Measurements from ENCODE around the gene GDPD5. TPM values are rescaled to one million over a fixed set of nuclear protein-coding genes. Genes with fewer than 3 reads are reported as not detected.

Gene GDPD5
- polyA plus RNA-seq, 4 donors: 7.5 to 15.4 (median 11.3) TPM

DNA sequence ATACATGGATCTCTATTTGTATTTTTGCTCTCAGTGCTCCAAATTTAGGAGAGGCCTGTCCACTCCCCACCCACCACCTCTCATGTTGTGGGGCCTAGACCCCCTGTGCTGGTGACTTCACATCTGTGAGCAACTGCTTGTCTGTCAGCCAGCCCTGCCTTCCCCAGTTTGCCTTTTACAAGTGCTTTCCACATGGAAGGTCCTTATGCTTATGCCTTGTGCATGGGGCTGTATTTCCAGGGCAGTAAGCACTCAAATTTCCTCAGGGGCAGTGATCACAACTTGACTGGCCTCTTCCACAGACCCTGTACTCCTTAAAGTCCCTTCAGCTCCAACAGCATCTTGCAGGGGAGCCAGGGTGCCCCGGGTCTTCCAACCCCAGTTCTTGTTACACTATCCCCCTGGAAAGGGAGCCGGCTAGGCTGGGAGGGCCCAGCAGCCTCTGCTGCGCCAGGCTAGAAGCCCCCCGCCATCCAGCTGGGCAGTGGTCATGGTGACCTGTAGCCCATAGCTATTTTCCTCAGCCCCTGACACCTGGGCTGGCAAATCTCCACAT is 29.9 kb downstream of the GDPD5 start:
- no peak for DNase-seq (ENCODE audit: low read depth in 4 of 4, low spot score in 3 of 4)

GRCh38 chr11:75493626-75494025 is 32.1 kb downstream of the GDPD5 start:
- DNase-seq (ENCODE audit: low read depth in 4 of 4, low spot score in 3 of 4): no peak

DNA sequence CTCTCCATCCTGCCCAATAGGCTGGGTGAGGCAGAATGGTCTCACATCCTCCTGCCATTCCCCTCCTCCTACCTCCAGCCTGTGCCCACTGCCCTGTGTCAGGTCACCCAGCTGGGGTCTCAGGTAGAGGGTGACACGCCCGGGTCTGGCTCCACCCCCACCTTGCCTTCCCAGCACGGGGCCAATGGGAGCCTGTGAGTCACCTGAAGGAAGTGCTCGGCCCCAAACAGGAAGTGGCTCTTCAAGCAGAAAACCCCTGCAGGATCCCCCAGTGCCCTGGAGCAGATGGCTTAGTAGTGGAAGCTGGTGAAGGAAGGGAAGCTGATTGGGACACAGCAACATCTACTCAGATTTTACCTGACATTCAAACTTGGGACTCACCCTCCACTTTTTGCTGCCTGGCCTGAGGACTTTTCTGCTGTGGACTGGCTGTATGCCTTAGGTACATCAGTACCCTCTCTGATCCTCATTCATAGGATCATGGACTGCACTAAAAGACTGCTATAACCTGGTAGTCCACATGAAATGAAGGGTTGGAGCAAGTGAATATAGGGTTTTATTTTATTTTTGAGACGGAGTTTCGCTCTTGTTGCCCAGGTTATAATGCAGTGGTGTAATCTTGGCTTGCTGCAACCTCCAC is 33.4 kb downstream of the GDPD5 start:
- DNase-seq (ENCODE audit: low read depth in 4 of 4, low spot score in 3 of 4): no peak

DNA sequence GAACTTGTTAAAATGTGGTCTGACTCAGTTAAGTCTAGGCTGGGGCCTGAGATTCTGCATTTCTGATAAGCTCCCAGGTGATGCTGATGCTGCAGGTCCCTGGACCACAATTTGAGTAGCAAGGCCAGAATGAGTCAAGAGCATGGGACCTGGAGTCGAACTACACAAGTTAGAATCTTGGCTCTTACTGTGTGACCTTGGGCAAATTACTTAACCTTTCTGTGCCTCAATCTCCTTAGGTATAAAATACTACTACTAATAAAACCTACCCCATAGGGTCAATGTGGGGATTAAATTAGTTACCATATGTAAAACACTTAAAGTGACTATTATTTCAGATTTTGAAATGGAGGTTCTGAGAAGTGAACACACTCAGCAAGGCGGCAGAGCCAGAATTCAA is 34.3 kb downstream of the GDPD5 start:
- DNase-seq (ENCODE audit: low read depth in 4 of 4, low spot score in 3 of 4): no peak

DNA sequence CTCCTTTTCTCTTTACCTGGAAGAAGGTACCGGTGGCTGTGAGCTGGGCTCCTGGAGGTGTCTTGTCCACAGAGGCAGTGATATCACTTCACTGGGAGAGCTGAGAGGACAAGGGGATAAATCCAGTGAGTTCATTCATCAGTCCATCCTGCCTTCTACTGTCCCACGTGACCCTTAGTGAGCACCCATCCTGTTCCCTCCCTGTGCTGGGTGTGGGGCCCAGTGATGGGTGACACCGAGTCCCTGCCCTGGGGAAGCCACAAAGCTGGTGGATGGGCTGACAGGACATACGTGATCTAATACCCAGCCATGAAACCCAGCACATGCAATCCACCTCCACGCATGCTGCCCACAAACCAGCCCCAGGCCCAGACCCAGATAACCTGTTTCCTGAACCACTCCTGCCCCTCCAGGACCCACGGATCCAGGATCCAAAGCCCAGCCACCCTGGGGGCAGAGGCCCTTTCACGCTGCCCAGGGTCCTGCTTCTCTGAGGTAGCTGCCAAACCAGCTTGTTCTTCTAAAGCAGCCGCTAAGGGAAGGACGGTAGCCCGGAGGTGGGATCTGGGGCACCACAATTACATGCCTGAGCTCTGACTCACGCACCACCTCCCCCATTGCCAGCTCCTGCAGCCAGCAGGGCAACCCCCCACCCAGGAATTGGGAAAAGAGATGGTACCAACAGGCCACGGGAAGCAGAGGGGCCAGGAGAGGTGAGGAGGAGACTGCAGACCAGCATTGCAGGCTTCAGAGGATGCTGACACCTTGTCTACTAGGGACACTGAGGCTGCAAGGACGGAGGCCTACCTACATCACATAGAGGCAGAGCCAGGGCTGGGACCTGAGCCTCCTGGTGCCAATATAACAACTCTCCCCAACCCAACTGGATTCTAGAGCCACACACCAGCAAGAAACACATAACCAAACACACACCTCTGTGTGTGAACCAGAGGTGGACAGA is 35.2 kb downstream of the GDPD5 start:
- DNase-seq (ENCODE audit: low read depth in 4 of 4, low spot score in 3 of 4): no peak

GRCh38 chr11:75487365-75487764 is 38.4 kb downstream of the GDPD5 start:
- no peak for DNase-seq (ENCODE audit: low read depth in 4 of 4, low spot score in 3 of 4)

DNA sequence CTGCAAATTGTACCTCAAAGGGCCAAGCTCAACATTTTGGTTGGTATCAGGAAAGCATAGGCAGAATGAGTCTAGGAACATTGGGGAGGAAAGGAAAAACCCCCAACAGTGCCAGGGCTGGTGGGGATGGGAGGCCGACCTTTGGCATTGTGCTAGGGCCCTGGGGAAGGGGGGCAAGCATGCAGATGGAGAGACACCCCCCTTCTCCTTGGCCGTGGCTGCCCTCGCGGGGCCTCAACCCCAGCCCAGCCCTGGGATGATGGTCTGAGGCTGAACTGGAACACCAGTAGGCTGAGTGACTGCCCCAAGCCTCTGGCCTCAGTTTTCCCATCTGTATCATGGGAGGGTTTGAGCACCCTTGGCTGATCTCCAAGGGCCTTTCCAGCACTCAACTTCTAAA is 40.0 kb downstream of the GDPD5 start:
- DNase-seq (ENCODE audit: low read depth in 4 of 4, low spot score in 3 of 4): no peak

GRCh38 chr11:75482931-75483469 is 42.7 kb downstream of the GDPD5 start:
- DNase-seq (ENCODE audit: low read depth in 4 of 4, low spot score in 3 of 4): no peak

- DNase-seq (ENCODE audit: low read depth in 4 of 4, low spot score in 3 of 4): no peak
These were observed 43.7 kb downstream of the GDPD5 start for GRCh38 chr11:75481922-75482606.

DNA sequence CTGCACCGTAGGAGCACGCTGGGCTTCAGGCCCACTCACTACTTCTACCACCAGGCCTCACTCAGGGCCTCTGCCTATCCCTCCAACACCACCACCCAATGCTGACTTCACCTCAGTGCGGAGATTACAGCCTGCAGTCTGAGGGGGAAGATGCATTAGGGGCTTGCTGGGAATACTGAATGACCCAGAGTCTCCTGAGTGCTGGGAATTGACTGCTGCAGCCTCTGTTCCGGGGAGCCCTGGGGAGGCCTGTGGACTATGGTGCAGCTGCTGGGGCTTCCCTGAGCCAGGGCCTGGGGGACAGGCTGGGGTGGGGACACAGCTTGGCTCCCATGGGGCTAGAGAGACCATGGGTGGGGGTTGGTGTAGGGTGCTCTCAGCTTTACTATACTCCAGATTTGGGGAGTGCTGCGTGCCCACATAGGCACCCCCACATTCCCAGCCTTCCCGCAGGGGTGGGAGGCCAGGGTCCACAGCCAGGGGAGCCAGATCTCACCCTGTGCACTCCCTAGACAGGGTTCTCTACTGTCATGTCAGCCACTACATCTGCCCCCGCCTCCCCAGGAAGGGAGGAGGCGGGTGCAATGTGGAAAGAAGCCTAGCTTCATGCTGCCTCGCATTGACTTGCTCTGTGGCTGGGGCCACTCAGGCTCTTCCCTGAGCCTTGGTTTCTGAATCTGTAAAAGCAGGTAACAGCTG is 44.4 kb downstream of the GDPD5 start:
- DNase-seq (ENCODE audit: low read depth in 4 of 4, low spot score in 3 of 4): no peak

DNA sequence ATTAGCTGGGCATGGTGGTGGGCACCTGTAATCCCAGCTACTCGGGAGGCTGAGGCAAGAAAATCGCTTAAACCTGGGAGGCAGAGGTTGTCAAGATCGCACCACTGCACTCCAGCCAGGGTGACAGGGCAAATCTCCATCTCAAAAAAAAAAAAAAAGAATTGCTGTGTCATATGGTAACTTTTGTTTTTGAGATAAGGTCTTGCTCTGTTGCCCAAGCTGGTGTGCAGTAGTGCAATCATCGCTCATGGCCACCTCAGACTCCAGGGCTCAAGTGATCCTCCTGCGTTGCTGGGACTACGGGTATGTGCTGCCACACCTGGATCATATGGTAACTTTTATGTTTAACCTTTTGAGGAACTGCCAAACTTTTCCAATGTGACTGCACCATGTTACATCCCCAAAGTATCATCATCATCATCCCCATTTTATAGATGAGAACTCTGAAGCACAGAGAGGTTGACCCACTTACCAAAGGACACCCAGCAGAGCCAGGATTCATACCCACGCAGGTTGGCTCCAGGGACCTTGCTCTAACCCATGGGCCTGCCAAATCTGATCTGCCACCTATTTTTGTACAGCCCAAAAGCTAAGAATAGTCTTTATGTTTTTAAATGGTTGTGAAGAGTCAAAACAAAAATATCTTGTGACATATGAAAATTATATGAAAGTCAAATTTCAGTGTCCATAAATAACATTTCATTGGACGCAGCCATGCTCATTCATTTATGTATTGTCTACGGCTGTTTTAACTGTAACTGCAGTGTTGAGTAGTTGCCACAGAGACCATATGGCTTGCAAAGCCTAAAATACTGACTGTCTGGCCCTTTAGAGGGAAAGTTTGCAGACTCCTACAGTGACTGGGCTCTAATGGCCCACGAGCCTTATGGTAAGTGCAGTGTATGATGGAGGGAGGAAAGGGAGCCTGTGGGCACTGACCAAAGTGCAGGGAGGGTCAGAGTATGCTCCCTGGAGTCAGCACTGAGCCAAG is 45.3 kb downstream of the GDPD5 start:
- no peak for DNase-seq (ENCODE audit: low read depth in 4 of 4, low spot score in 3 of 4)

- DNase-seq (ENCODE audit: low read depth in 4 of 4, low spot score in 3 of 4): no peak
These were observed 46.1 kb downstream of the GDPD5 start for GRCh38 chr11:75479597-75480145.

GRCh38 chr11:75478783-75479596 is 46.8 kb downstream of the GDPD5 start:
- DNase-seq (ENCODE audit: low read depth in 4 of 4, low spot score in 3 of 4): no peak

DNA sequence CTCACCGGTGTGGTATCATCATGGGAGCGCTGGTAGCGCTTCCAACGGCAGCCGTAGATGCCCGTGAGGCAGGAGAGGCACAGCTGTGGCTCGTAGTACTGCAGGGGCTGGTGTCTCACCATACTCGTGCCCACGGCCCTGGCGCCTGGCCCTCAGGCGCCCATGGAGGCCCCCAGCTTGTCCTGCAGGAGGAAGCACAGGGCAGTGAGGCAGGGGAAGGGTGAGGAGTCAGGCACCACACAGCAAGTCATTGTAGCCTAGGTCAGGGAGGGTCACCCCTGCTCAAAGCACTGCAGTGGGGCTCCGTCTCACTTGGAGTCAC is 48.2 kb downstream of the GDPD5 start:
- no peak for DNase-seq (ENCODE audit: low read depth in 4 of 4, low spot score in 3 of 4)

DNA sequence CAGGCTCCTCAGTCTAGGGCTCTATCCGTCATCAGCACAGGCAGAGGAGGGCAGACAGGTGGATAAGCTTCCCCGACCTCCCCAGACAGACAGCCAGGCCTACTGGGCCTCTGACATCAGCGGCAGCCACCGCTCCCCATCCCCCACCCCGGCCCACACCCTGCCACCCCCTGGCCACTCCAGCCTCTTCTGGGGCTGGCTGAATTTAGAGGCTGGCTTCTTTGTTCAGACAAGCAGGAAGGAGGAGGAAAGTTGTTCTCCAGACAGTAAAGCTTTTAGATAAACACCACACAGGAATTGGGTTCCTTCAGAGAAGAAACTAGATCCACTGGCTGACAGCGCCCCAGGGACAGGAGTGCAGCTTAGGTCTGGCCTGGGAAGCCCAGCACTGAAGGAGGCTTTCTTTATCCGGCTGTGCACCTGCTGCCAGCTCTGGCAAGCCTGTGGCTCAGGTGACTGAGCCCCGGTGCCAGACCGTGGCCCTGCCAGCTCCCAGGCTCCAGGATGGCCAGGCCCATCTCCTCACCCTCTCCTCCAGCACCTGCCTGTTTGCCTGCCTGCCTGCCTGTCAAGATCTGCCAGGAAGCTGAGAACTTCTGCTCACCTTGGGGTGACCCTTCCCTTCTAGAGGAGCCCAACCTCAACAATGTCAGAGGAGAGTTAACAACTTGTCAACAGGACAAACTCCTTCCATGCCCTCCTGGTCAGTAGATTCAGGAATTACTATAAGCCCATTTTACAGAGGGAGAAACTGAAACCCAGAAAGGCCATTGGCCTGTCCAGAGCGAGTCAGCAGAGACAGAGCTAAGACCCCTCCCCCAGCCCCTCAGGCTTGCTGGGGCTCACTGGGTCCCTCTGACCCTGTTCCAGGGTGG is 48.8 kb downstream of the GDPD5 start:
- no peak for DNase-seq (ENCODE audit: low read depth in 4 of 4, low spot score in 3 of 4)

DNA sequence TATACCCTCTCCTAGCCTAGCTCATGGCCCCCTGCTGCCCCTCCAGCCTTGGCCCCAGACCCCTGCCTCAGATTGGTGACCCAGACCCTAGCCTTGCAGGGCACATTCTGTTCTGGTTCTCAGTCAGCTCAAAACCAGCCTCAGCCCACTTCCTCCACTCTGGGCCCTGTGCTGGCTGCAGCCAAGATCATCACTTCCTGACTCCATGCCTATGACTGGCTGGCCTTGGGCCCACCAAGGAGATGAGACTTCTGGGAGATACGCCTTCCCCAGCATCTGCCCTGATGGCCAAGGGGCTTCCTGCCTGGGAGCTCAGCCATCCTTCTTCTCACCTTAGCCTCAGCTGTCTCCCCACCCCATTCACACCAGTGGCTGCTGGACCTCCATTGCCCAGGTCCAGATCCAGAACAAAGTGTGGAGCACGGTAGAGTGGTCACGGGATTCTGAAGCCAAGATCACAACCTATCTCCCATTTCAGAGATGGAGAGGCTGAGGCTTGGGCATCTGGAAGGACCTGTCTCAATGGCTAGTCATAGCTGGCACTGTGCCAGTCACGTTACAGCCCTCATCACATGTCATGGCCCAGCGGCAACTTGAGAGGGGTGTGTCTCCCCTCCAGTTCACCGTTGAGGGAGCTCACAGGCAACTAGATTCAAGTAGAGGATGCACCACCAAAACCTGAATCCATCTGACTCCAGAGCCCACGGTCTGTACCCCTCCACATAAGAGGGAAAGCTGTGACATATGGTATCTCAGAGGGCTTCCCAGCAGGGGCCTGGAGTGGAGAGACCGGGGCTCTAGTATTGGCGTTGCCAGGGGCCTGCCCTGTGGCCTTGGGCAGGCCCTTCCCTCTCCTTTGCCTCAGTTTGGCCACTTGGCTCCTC is 49.7 kb downstream of the GDPD5 start:
- no peak for DNase-seq (ENCODE audit: low read depth in 4 of 4, low spot score in 3 of 4)

Measured in left renal pelvis (tissue), 4 donors.